Measurements from ENCODE around the gene ZNF768. TPM values are rescaled to one million over a fixed set of nuclear protein-coding genes. Genes with fewer than 3 reads are reported as not detected.

The ZNF768 gene
- total and polyA plus RNA-seq, 2 of the 13 experiments (the other 11 are each of a cell fraction or from before 2014, with no cell fraction given): 26.7 to 34.4 TPM

- TF ChIP-seq, protein P1, sequence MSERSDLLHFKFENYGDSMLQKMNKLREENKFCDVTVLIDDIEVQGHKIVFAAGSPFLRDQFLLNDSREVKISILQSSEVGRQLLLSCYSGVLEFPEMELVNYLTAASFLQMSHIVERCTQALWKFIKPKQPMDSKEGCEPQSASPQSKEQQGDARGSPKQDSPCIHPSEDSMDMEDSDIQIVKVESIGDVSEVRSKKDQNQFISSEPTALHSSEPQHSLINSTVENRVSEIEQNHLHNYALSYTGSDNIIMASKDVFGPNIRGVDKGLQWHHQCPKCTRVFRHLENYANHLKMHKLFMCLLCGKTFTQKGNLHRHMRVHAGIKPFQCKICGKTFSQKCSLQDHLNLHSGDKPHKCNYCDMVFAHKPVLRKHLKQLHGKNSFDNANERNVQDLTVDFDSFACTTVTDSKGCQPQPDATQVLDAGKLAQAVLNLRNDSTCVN (CRISPR knock-in tag; IDR thresholded peaks at IDR 0.05; ENCODE audit: borderline replicate concordance): no peak; the same call in none of the 2 replicates
- peak; percentile 87; the same call in 1 of the 2 replicates for TF ChIP-seq REL (CRISPR knock-in tag; conservative IDR thresholded peaks at IDR 0.05)
- no peak; the same call in 1 of the 2 replicates for TF ChIP-seq ZNF24 (IDR thresholded peaks at IDR 0.05)
- TF ChIP-seq ZNF790 (CRISPR knock-in tag; IDR thresholded peaks at IDR 0.05; ENCODE audit: borderline replicate concordance): peak; percentile 49; the same call in 1 of the 2 replicates
- TF ChIP-seq, protein P2, sequence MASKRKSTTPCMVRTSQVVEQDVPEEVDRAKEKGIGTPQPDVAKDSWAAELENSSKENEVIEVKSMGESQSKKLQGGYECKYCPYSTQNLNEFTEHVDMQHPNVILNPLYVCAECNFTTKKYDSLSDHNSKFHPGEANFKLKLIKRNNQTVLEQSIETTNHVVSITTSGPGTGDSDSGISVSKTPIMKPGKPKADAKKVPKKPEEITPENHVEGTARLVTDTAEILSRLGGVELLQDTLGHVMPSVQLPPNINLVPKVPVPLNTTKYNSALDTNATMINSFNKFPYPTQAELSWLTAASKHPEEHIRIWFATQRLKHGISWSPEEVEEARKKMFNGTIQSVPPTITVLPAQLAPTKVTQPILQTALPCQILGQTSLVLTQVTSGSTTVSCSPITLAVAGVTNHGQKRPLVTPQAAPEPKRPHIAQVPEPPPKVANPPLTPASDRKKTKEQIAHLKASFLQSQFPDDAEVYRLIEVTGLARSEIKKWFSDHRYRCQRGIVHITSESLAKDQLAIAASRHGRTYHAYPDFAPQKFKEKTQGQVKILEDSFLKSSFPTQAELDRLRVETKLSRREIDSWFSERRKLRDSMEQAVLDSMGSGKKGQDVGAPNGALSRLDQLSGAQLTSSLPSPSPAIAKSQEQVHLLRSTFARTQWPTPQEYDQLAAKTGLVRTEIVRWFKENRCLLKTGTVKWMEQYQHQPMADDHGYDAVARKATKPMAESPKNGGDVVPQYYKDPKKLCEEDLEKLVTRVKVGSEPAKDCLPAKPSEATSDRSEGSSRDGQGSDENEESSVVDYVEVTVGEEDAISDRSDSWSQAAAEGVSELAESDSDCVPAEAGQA (IDR thresholded peaks at IDR 0.05; ENCODE audit: low read depth): peak; percentile 99
- TF ChIP-seq, protein P2 (CRISPR knock-in tag; IDR thresholded peaks at IDR 0.05; ENCODE audit: borderline replicate concordance): no peak; the same call in 1 of the 2 replicates
- TF ChIP-seq NR2C2 (CRISPR knock-in tag; IDR thresholded peaks at IDR 0.05; ENCODE audit: borderline replicate concordance): peak; percentile 99
- TF ChIP-seq ZNF468 (CRISPR knock-in tag; IDR thresholded peaks at IDR 0.05): peak; percentile 50; the same call in 1 of the 2 replicates
- no peak for TF ChIP-seq TBL1XR1 (IDR thresholded peaks at IDR 0.05; ENCODE audit: borderline replicate concordance, low read length, partially characterized antibody)
- peak; percentile 90 for TF ChIP-seq ZNF335 (CRISPR knock-in tag; IDR thresholded peaks at IDR 0.05)
- peak; percentile 82; the same call in 1 of the 2 replicates for TF ChIP-seq MEF2D (CRISPR knock-in tag; IDR thresholded peaks at IDR 0.05)
- TF ChIP-seq PRDM4 (CRISPR knock-in tag; IDR thresholded peaks at IDR 0.05; ENCODE audit: borderline replicate concordance): no peak
- peak; percentile 77 for TF ChIP-seq MED1 (CRISPR knock-in tag; IDR thresholded peaks at IDR 0.05)
- peak; percentile 89 for TF ChIP-seq POLR2G (IDR thresholded peaks at IDR 0.05; ENCODE audit: low read depth, low read length)
- no peak for TF ChIP-seq MZF1 (CRISPR knock-in tag; IDR thresholded peaks at IDR 0.05; ENCODE audit: borderline replicate concordance)
- no peak; the same call in 1 of the 2 replicates for TF ChIP-seq ZFP41 (CRISPR knock-in tag; IDR thresholded peaks at IDR 0.05; ENCODE audit: borderline replicate concordance)
- TF ChIP-seq ARNT (IDR thresholded peaks at IDR 0.05): no peak
- TF ChIP-seq CBX2 (IDR thresholded peaks at IDR 0.05; ENCODE audit: low read depth, low read length): no peak
- TF ChIP-seq CBX2 (CRISPR knock-in tag; IDR thresholded peaks at IDR 0.05; ENCODE audit: low read depth): no peak
- no peak for TF ChIP-seq ZNF34 (CRISPR knock-in tag; IDR thresholded peaks at IDR 0.05; ENCODE audit: borderline replicate concordance)
These were observed 31.8 kb upstream of the ZNF768 start, which contains the start of gene ZNF764 (continued) for GRCh38 chr16:30557957-30558788.

Data from HepG2 (cell line).